GM19240 (cell line): ENCODE results near the gene GIPC1.

Experiments used
- DNase-seq: peaks from one replicate; pipeline ENCODE4 v3.0.0; 2011; ENCODE audit warnings: low spot score; ENCODE audit not compliant: insufficient read length

GIPC1 gene

GRCh38 chr19:14494910-14495671 lies 836 bp downstream of the GIPC1 start:
- DNase-seq: no peak

GRCh38 chr19:14494411-14494810 lies 1.5 kb downstream of the GIPC1 start:
- DNase-seq: no peak

- no peak for DNase-seq
Measured at GRCh38 chr19:14492756-14493337, 3.1 kb downstream of the GIPC1 start.

GRCh38 chr19:14487370-14488125 lies 8.4 kb downstream of the GIPC1 start:
- DNase-seq: no peak

GRCh38 chr19:14482172-14482941 lies 13.6 kb downstream of the GIPC1 start:
- DNase-seq: no peak

GRCh38 chr19:14480700-14481079 lies 15.2 kb downstream of the GIPC1 start:
- no peak for DNase-seq

- peak; percentile 84 for DNase-seq
Measured at GRCh38 chr19:14479975-14480699, 15.8 kb downstream of the GIPC1 start.

GRCh38 chr19:14479309-14479974 lies 16.5 kb downstream of the GIPC1 start:
- no peak for DNase-seq

GRCh38 chr19:14478113-14478545 lies 17.8 kb downstream of the GIPC1 start:
- no peak for DNase-seq

GRCh38 chr19:14477418-14478112 lies 18.4 kb downstream of the GIPC1 start:
- DNase-seq: no peak

GRCh38 chr19:14476673-14477401 lies 19.1 kb downstream of the GIPC1 start:
- no peak for DNase-seq

GRCh38 chr19:14476327-14476672 lies 19.6 kb downstream of the GIPC1 start:
- no peak for DNase-seq

GRCh38 chr19:14475251-14476073 lies 20.5 kb downstream of the GIPC1 start, which contains the start of gene PTGER1:
TSS of gene PTGER1 (minus strand) at chr19:14475354. CDS start at chr19:14474320, 1,034 bp downstream.
- peak; percentile 26 for DNase-seq

GRCh38 chr19:14474827-14475226 lies 21.1 kb downstream of the GIPC1 start:
- DNase-seq: no peak

- no peak for DNase-seq
Measured at GRCh38 chr19:14473978-14474578, 21.8 kb downstream of the GIPC1 start.

GRCh38 chr19:14473073-14473977 lies 22.6 kb downstream of the GIPC1 start:
- DNase-seq: no peak
